NCI-H510A (cell line): Measurements from ENCODE around the gene LRRC72.
"Not testable (repeated sequence)": the region's sequence is repeated elsewhere in the genome, so short reads cannot be mapped to it uniquely, and the experiment has no call there.

Experiments used
- DNase-seq: peaks from one replicate; lab custom pipeline; 2025; lab: John Stamatoyannopoulos, UW

The LRRC72 gene

GRCh38 chr7:16528520-16528919, 1.9 kb downstream of the LRRC72 start:
- DNase-seq = no peak

GRCh38 chr7:16529697-16530096, 3.1 kb downstream of the LRRC72 start:
- DNase-seq = no peak

GRCh38 chr7:16531707-16532106, 5.1 kb downstream of the LRRC72 start:
- DNase-seq = no peak

- no peak for DNase-seq
Observed at GRCh38 chr7:16532272-16532671, 5.6 kb downstream of the LRRC72 start.

- DNase-seq = no peak
Observed at GRCh38 chr7:16535500-16535899, 8.9 kb downstream of the LRRC72 start.

GRCh38 chr7:16540559-16540958, 13.9 kb downstream of the LRRC72 start:
- not testable (repeated sequence) for DNase-seq

GRCh38 chr7:16542401-16542800, 15.8 kb downstream of the LRRC72 start:
- DNase-seq = no peak

GRCh38 chr7:16543456-16543855, 16.8 kb downstream of the LRRC72 start:
- no peak for DNase-seq

- no peak for DNase-seq
Observed at GRCh38 chr7:16546921-16547505, 20.4 kb downstream of the LRRC72 start.

- DNase-seq = no peak
Observed at GRCh38 chr7:16548428-16548827, 21.8 kb downstream of the LRRC72 start.

- DNase-seq = no peak
Observed at GRCh38 chr7:16550671-16551070, 24.0 kb downstream of the LRRC72 start.

- DNase-seq = no peak
Observed at GRCh38 chr7:16554518-16555236, 28.1 kb downstream of the LRRC72 start.

- DNase-seq = no peak
Observed at GRCh38 chr7:16556359-16556758, 29.7 kb downstream of the LRRC72 start.

- no peak for DNase-seq
Observed at GRCh38 chr7:16558761-16559302, 32.2 kb downstream of the LRRC72 start.

GRCh38 chr7:16559497-16560179, 33.0 kb downstream of the LRRC72 start:
- no peak for DNase-seq

GRCh38 chr7:16561943-16562342, 35.3 kb downstream of the LRRC72 start:
- no peak for DNase-seq

- DNase-seq = no peak
Observed at GRCh38 chr7:16562456-16563220, 36.0 kb downstream of the LRRC72 start.

GRCh38 chr7:16563281-16564022, 36.8 kb downstream of the LRRC72 start:
- no peak for DNase-seq

- no peak for DNase-seq
Observed at GRCh38 chr7:16564023-16564380, 37.4 kb downstream of the LRRC72 start.

GRCh38 chr7:16564909-16565426, 38.3 kb downstream of the LRRC72 start:
- DNase-seq = no peak

- DNase-seq = no peak
Observed at GRCh38 chr7:16571941-16572340, 45.3 kb downstream of the LRRC72 start.
